ENCODE measurements around the gene NCK2. TPM values are rescaled to one million over a fixed set of nuclear protein-coding genes. Genes with fewer than 3 reads are reported as not detected.
A peak's percentile ranks its signal among the peaks of the same experiment; 100 is the strongest.

NCK2 gene
- total RNA-seq, 4 donors from 2014 or later: 46.0 to 62.6 (median 55.3) TPM

- Histone ChIP-seq H3K4me1 (peaks cover 26 to 60% of the 10 kb centered on the region in 2 donors), H3K9me3 (no peaks in the 10 kb centered on the region), H3K4me3 (replicated peaks in 1 of 3) (no peak overlapping the region), H3K27me3 (no peaks in the 10 kb centered on the region), H3K36me3 (no peaks in the 10 kb centered on the region), H3K27ac (peak overlapping the region in 2 of 3 donors; percentile 23 to 39)
- DNase-seq: no peak
- intact Hi-C loops (cut with DNase I): loop anchor here (10.0 kb wide), 3 partner anchors 136 to 196 kb away; no protein-coding TSS in a partner anchor
- WGBS, 2 donors: 50 to 52% methylated on average over 1 of the region's 1 CpG
- peak in 1 of 6 experiments; percentile 19 for TF ChIP-seq CTCF (IDR thresholded peaks at IDR 0.05)
- TF ChIP-seq POLR2A (IDR thresholded peaks at IDR 0.05): no peak
Observed at GRCh38 chr2:105748566-105748965, 3.9 kb downstream of the NCK2 start.

GRCh38 chr2:105749583-105750400, 5.1 kb downstream of the NCK2 start:
- intact Hi-C loops (cut with DNase I): loop anchor here (10.0 kb wide), 3 partner anchors 135 to 195 kb away; no protein-coding TSS in a partner anchor
- DNase-seq: no peak

GRCh38 chr2:105750735-105751134, 6.0 kb downstream of the NCK2 start:
- intact Hi-C loops (cut with DNase I): no loop called here
- no peak for TF ChIP-seq POLR2A (IDR thresholded peaks at IDR 0.05)
- TF ChIP-seq CTCF (IDR thresholded peaks at IDR 0.05): no peak
- no peak overlapping the region for H3K27ac ChIP-seq
- H3K4me3 ChIP-seq (replicated peaks in 1 of 3): no peak overlapping the region
- no peak for DNase-seq
- peaks cover 26 to 73% of the 10 kb centered on the region in 2 donors for H3K4me1 ChIP-seq
- no peaks in the 10 kb centered on the region for H3K27me3 ChIP-seq
- H3K9me3 ChIP-seq: no peaks in the 10 kb centered on the region
- WGBS, 2 donors: 86 to 95% methylated on average over 4 of the region's 4 CpGs
- no peaks in the 10 kb centered on the region for H3K36me3 ChIP-seq

More at GRCh38 chr2:105749583-105750400, 5.1 kb downstream of the NCK2 start:
- Histone ChIP-seq H3K9me3 (no peaks in the 10 kb centered on the region), H3K4me3 (replicated peaks in 1 of 3) (no peak overlapping the region), H3K27ac (peak overlapping the region in 1 of 3 donors; percentile 37), H3K36me3 (no peaks in the 10 kb centered on the region), H3K27me3 (no peaks in the 10 kb centered on the region), H3K4me1 (peaks cover 26 to 65% of the 10 kb centered on the region in 2 donors)
- 86 to 90% methylated on average over 18 of the region's 18 CpGs for WGBS, 2 donors
- TF ChIP-seq POLR2A (IDR thresholded peaks at IDR 0.05): no peak
- TF ChIP-seq CTCF (IDR thresholded peaks at IDR 0.05): no peak

- no peak overlapping the region for H3K4me3 ChIP-seq (replicated peaks in 1 of 3)
- peaks cover 23 to 74% of the 10 kb centered on the region in 2 donors for H3K4me1 ChIP-seq
- H3K36me3 ChIP-seq: no peaks in the 10 kb centered on the region
- no peaks in the 10 kb centered on the region for H3K27me3 ChIP-seq
- TF ChIP-seq CTCF (IDR thresholded peaks at IDR 0.05): no peak
- TF ChIP-seq POLR2A (IDR thresholded peaks at IDR 0.05): no peak
- no peaks in the 10 kb centered on the region for H3K9me3 ChIP-seq
- no peak overlapping the region for H3K27ac ChIP-seq
- whole genome bisulfite sequencing, 2 donors: 90 to 92% methylated on average over 3 of the region's 3 CpGs
- intact Hi-C loops (cut with DNase I): no loop called here
- no peak for DNase-seq
Observed at GRCh38 chr2:105751272-105751671, 6.6 kb downstream of the NCK2 start.

Data from thyroid gland (tissue), 4 donors.